Measurements from ENCODE around the gene CENPU. TPM values are rescaled to one million over a fixed set of nuclear protein-coding genes. Genes with fewer than 3 reads are reported as not detected.
"Not testable (repeated sequence)": the region's sequence is repeated elsewhere in the genome, so short reads cannot be mapped to it uniquely, and the experiment has no call there.

CENPU gene
- total and polyA plus RNA-seq, 10 donors: 3.0 to 12.9 (median 5.8) TPM

- 7 to 15% (median 8%) methylated on average over 10 of the region's 10 CpGs for WGBS, 5 donors
- Histone ChIP-seq H3K27ac (peak overlapping the region in 7 of 8 donors; percentile 30 to 80 (median 71)), H3K9me3 (peaks cover 0 to 1% (median 0%) of the 10 kb centered on the region in 8 donors), H3K4me3 (peak overlapping the region in 1 of 8 donors; percentile 39), H3K36me3 (no peaks in the 10 kb centered on the region), H3K4me1 (peaks cover 0 to 36% (median 26%) of the 10 kb centered on the region in 6 donors), H3K27me3 (replicated peaks in 1 of 7) (no peaks in the 10 kb centered on the region)
- no peak for DNase-seq
- TF ChIP-seq POLR2A (IDR thresholded peaks at IDR 0.05): no peak
- TF ChIP-seq CTCF (IDR thresholded peaks at IDR 0.05 in 8 of 11, conservative IDR thresholded peaks at IDR 0.05 in 3 of 11): peak; percentile 42 to 79 (median 70)
- TF ChIP-seq POLR2AphosphoS5 (IDR thresholded peaks at IDR 0.05): no peak
- intact Hi-C loops (cut with DNase I; ENCODE audit: low total_unique reads): loop anchor here (10.0 kb wide), 2 partner anchors 259 to 349 kb away; no protein-coding TSS in a partner anchor
These were observed 12.2 kb upstream of the CENPU start for GRCh38 chr4:184745831-184746795.

GRCh38 chr4:184744236-184744635 is 10.3 kb upstream of the CENPU start:
- TF ChIP-seq CTCF (IDR thresholded peaks at IDR 0.05 in 8 of 11, conservative IDR thresholded peaks at IDR 0.05 in 3 of 11): no peak
- TF ChIP-seq POLR2AphosphoS5 (IDR thresholded peaks at IDR 0.05): no peak
- no peak for TF ChIP-seq POLR2A (IDR thresholded peaks at IDR 0.05)
- intact Hi-C loops (cut with DNase I; ENCODE audit: low total_unique reads): loop anchor here (10.0 kb wide), 2 partner anchors 261 to 351 kb away; no protein-coding TSS in a partner anchor
- peaks cover 0 to 8% (median 0%) of the 10 kb centered on the region in 8 donors for H3K9me3 ChIP-seq

GRCh38 chr4:184743650-184744049 is 9.8 kb upstream of the CENPU start:
- DNase-seq: no peak
- Histone ChIP-seq H3K36me3 (no peaks in the 10 kb centered on the region), H3K27ac (no peak overlapping the region), H3K27me3 (replicated peaks in 1 of 7) (no peaks in the 10 kb centered on the region), H3K9me3 (peaks cover 0 to 8% (median 0%) of the 10 kb centered on the region in 8 donors), H3K4me3 (no peak overlapping the region), H3K4me1 (peaks cover 0 to 46% (median 30%) of the 10 kb centered on the region in 6 donors)
- intact Hi-C loops (cut with DNase I; ENCODE audit: low total_unique reads): loop anchor here (10.0 kb wide), 2 partner anchors 261 to 351 kb away; no protein-coding TSS in a partner anchor
- TF ChIP-seq CTCF (IDR thresholded peaks at IDR 0.05 in 8 of 11, conservative IDR thresholded peaks at IDR 0.05 in 3 of 11): no peak
- no peak for TF ChIP-seq POLR2A (IDR thresholded peaks at IDR 0.05)
- TF ChIP-seq POLR2AphosphoS5 (IDR thresholded peaks at IDR 0.05): no peak
- WGBS, 5 donors: 89 to 99% (median 94%) methylated on average over 4 of the region's 4 CpGs

More at GRCh38 chr4:184744236-184744635, 10.3 kb upstream of the CENPU start:
- Histone ChIP-seq H3K4me3 (no peak overlapping the region), H3K4me1 (peaks cover 0 to 45% (median 31%) of the 10 kb centered on the region in 6 donors), H3K27me3 (replicated peaks in 1 of 7) (no peaks in the 10 kb centered on the region), H3K36me3 (no peaks in the 10 kb centered on the region), H3K27ac (no peak overlapping the region)
- WGBS, 5 donors: 87 to 92% (median 89%) methylated on average over 10 of the region's 10 CpGs
- no peak for DNase-seq

- intact Hi-C loops (cut with DNase I; ENCODE audit: low total_unique reads): loop anchor here (10.0 kb wide), 2 partner anchors 263 to 353 kb away; no protein-coding TSS in a partner anchor
These were observed 7.8 kb upstream of the CENPU start for GRCh38 chr4:184741651-184742050.

More at GRCh38 chr4:184741651-184742050, 7.8 kb upstream of the CENPU start:
- H3K9me3 ChIP-seq; H3K27ac ChIP-seq; DNase-seq; H3K36me3 ChIP-seq; H3K4me3 ChIP-seq; H3K27me3 ChIP-seq (replicated peaks in 1 of 7): not testable (repeated sequence)
- 54 to 100% (median 92%) methylated on average over 1 of the region's 1 CpG for WGBS, 5 donors
- H3K4me1 ChIP-seq: peaks cover 0 to 28% (median 17%) of the 10 kb centered on the region in 6 donors
